ENCODE measurements around the gene SGCE.

Gene SGCE

GRCh38 chr7:94623820-94624219, 32.1 kb downstream of the SGCE start:
- peaks cover 8% of the 10 kb centered on the region for H3K4me1 Mint-ChIP-seq

GRCh38 chr7:94621120-94621519, 34.8 kb downstream of the SGCE start:
- Mint-ChIP-seq H3K27ac (peak overlapping the region; percentile 61), H3K27me3 (no peaks in the 10 kb centered on the region), H3K4me1 (peaks cover 8% of the 10 kb centered on the region), H3K9me3 (no peaks in the 10 kb centered on the region), H3K4me3 (no peak overlapping the region), H3K36me3 (no peaks in the 10 kb centered on the region)
- ATAC-seq (ENCODE audit: low read depth) (no peak), DNase-seq (ENCODE audit: low spot score in 2 of 2) (no peak)

More at GRCh38 chr7:94623820-94624219, 32.1 kb downstream of the SGCE start:
- ATAC-seq (ENCODE audit: low read depth) (no peak), DNase-seq (ENCODE audit: low spot score in 2 of 2) (no peak)
- Mint-ChIP-seq H3K36me3 (no peaks in the 10 kb centered on the region), H3K9me3 (no peaks in the 10 kb centered on the region), H3K27ac (no peak overlapping the region), H3K4me3 (no peak overlapping the region), H3K27me3 (no peaks in the 10 kb centered on the region)

GRCh38 chr7:94620703-94621118, 35.2 kb downstream of the SGCE start:
- Mint-ChIP-seq H3K4me1 (peaks cover 8% of the 10 kb centered on the region), H3K27me3 (no peaks in the 10 kb centered on the region), H3K36me3 (no peaks in the 10 kb centered on the region), H3K9me3 (no peaks in the 10 kb centered on the region), H3K4me3 (no peak overlapping the region), H3K27ac (peak overlapping the region; percentile 61)
- ATAC-seq (ENCODE audit: low read depth) (peak; percentile 86), DNase-seq (ENCODE audit: low spot score in 2 of 2) (no peak)

GRCh38 chr7:94618126-94618525, 37.8 kb downstream of the SGCE start:
- peaks cover 8% of the 10 kb centered on the region for H3K4me1 Mint-ChIP-seq
- DNase-seq (ENCODE audit: low spot score in 2 of 2) (no peak), ATAC-seq (ENCODE audit: low read depth) (no peak)
- no peaks in the 10 kb centered on the region for H3K36me3 Mint-ChIP-seq
- no peak overlapping the region for H3K4me3 Mint-ChIP-seq
- H3K9me3 Mint-ChIP-seq, result no peaks in the 10 kb centered on the region
- no peak overlapping the region for H3K27ac Mint-ChIP-seq
- no peaks in the 10 kb centered on the region for H3K27me3 Mint-ChIP-seq

- Mint-ChIP-seq H3K27ac (no peak overlapping the region), H3K4me3 (no peak overlapping the region), H3K27me3 (no peaks in the 10 kb centered on the region), H3K9me3 (no peaks in the 10 kb centered on the region), H3K36me3 (no peaks in the 10 kb centered on the region), H3K4me1 (peaks cover 8% of the 10 kb centered on the region)
- ATAC-seq (ENCODE audit: low read depth) (no peak), DNase-seq (ENCODE audit: low spot score in 2 of 2) (no peak)
Measured at GRCh38 chr7:94616855-94617254, 39.1 kb downstream of the SGCE start.

GRCh38 chr7:94615666-94616065, 40.3 kb downstream of the SGCE start:
- Mint-ChIP-seq H3K4me3 (no peak overlapping the region), H3K36me3 (no peaks in the 10 kb centered on the region), H3K4me1 (peaks cover 2% of the 10 kb centered on the region), H3K27ac (no peak overlapping the region), H3K27me3 (no peaks in the 10 kb centered on the region), H3K9me3 (no peaks in the 10 kb centered on the region)
- ATAC-seq (ENCODE audit: low read depth) (no peak), DNase-seq (ENCODE audit: low spot score in 2 of 2) (no peak)

- no peaks in the 10 kb centered on the region for H3K36me3 Mint-ChIP-seq
- H3K4me1 Mint-ChIP-seq, result no peaks in the 10 kb centered on the region
- ATAC-seq (ENCODE audit: low read depth) (no peak), DNase-seq (ENCODE audit: low spot score in 2 of 2) (no peak)
- H3K4me3 Mint-ChIP-seq, result no peak overlapping the region
- no peaks in the 10 kb centered on the region for H3K27me3 Mint-ChIP-seq
- H3K27ac Mint-ChIP-seq, result no peak overlapping the region
- no peaks in the 10 kb centered on the region for H3K9me3 Mint-ChIP-seq
Measured at GRCh38 chr7:94612661-94613060, 43.3 kb downstream of the SGCE start.

- Mint-ChIP-seq H3K27ac (no peak overlapping the region), H3K4me1 (no peaks in the 10 kb centered on the region), H3K9me3 (peaks cover under 1% of the 10 kb centered on the region), H3K27me3 (no peaks in the 10 kb centered on the region), H3K4me3 (no peak overlapping the region), H3K36me3 (no peaks in the 10 kb centered on the region)
- ATAC-seq (ENCODE audit: low read depth) (no peak), DNase-seq (ENCODE audit: low spot score in 2 of 2) (no peak)
Measured at GRCh38 chr7:94612253-94612652, 43.7 kb downstream of the SGCE start.

- peaks cover 6% of the 10 kb centered on the region for H3K9me3 Mint-ChIP-seq
- peaks cover 1% of the 10 kb centered on the region for H3K27me3 Mint-ChIP-seq
- H3K36me3 Mint-ChIP-seq, result peaks cover 5% of the 10 kb centered on the region
- H3K4me1 Mint-ChIP-seq, result no peaks in the 10 kb centered on the region
- no peak overlapping the region for H3K4me3 Mint-ChIP-seq
- no peak overlapping the region for H3K27ac Mint-ChIP-seq
- ATAC-seq (ENCODE audit: low read depth) (no peak), DNase-seq (ENCODE audit: low spot score in 2 of 2) (no peak)
Measured at GRCh38 chr7:94609561-94609960, 46.4 kb downstream of the SGCE start.

GRCh38 chr7:94605031-94605430, 50.9 kb downstream of the SGCE start:
- Mint-ChIP-seq H3K4me1 (no peaks in the 10 kb centered on the region), H3K27ac (no peak overlapping the region), H3K36me3 (peaks cover 5% of the 10 kb centered on the region), H3K9me3 (peaks cover 6% of the 10 kb centered on the region), H3K4me3 (no peak overlapping the region), H3K27me3 (peaks cover 1% of the 10 kb centered on the region)
- DNase-seq (ENCODE audit: low spot score in 2 of 2) (no peak), ATAC-seq (ENCODE audit: low read depth) (no peak)

GRCh38 chr7:94602181-94602580, 53.8 kb downstream of the SGCE start:
- no peak overlapping the region for H3K27ac Mint-ChIP-seq
- no peak for ATAC-seq (ENCODE audit: low read depth)
- peaks cover 1% of the 10 kb centered on the region for H3K27me3 Mint-ChIP-seq
- no peak for DNase-seq (ENCODE audit: low spot score in 2 of 2)
- no peaks in the 10 kb centered on the region for H3K4me1 Mint-ChIP-seq
- peaks cover 5% of the 10 kb centered on the region for H3K36me3 Mint-ChIP-seq
- H3K9me3 Mint-ChIP-seq, result peaks cover 5% of the 10 kb centered on the region
- H3K4me3 Mint-ChIP-seq, result no peak overlapping the region

- H3K36me3 Mint-ChIP-seq, result no peaks in the 10 kb centered on the region
Measured at GRCh38 chr7:94600267-94600666, 55.7 kb downstream of the SGCE start.

GRCh38 chr7:94595717-94596116, 60.2 kb downstream of the SGCE start:
- no peaks in the 10 kb centered on the region for H3K27me3 Mint-ChIP-seq
- H3K9me3 Mint-ChIP-seq, result no peaks in the 10 kb centered on the region
- no peak overlapping the region for H3K27ac Mint-ChIP-seq
- H3K4me3 Mint-ChIP-seq, result no peak overlapping the region
- no peaks in the 10 kb centered on the region for H3K36me3 Mint-ChIP-seq
- ATAC-seq (ENCODE audit: low read depth), result no peak
- no peak for DNase-seq (ENCODE audit: low spot score in 2 of 2)
- peaks cover 10% of the 10 kb centered on the region for H3K4me1 Mint-ChIP-seq

More at GRCh38 chr7:94600267-94600666, 55.7 kb downstream of the SGCE start:
- Mint-ChIP-seq H3K27me3 (no peaks in the 10 kb centered on the region), H3K4me1 (no peaks in the 10 kb centered on the region), H3K9me3 (no peaks in the 10 kb centered on the region), H3K4me3 (no peak overlapping the region), H3K27ac (no peak overlapping the region)
- no peak for ATAC-seq (ENCODE audit: low read depth)
- no peak for DNase-seq (ENCODE audit: low spot score in 2 of 2)

GRCh38 chr7:94594882-94595281, 61.1 kb downstream of the SGCE start:
- H3K27ac Mint-ChIP-seq, result no peak overlapping the region
- ATAC-seq (ENCODE audit: low read depth) (no peak), DNase-seq (ENCODE audit: low spot score in 2 of 2) (no peak)
- peaks cover 18% of the 10 kb centered on the region for H3K4me1 Mint-ChIP-seq
- H3K4me3 Mint-ChIP-seq, result no peak overlapping the region
- H3K36me3 Mint-ChIP-seq, result peaks cover 4% of the 10 kb centered on the region
- H3K9me3 Mint-ChIP-seq, result no peaks in the 10 kb centered on the region
- H3K27me3 Mint-ChIP-seq, result no peaks in the 10 kb centered on the region

- Mint-ChIP-seq H3K9me3 (no peaks in the 10 kb centered on the region), H3K4me3 (peak overlapping the region; percentile 77), H3K36me3 (peaks cover 9% of the 10 kb centered on the region), H3K27me3 (no peaks in the 10 kb centered on the region), H3K4me1 (peaks cover 18% of the 10 kb centered on the region), H3K27ac (peak overlapping the region; percentile 45)
- DNase-seq (ENCODE audit: low spot score in 2 of 2) (peak in 1 of 2 donors; percentile 5), ATAC-seq (ENCODE audit: low read depth) (peak; percentile 97)
Measured at GRCh38 chr7:94591176-94591575, 64.8 kb downstream of the SGCE start.
